ENCODE measurements around the gene NEURL3. TPM values are rescaled to one million over a fixed set of nuclear protein-coding genes. Genes with fewer than 3 reads are reported as not detected.

NEURL3 gene
- not detected for total RNA-seq

GRCh38 chr2:96505231-96505889, at the start of gene NEURL3:
Gene NEURL3, minus strand, starts transcription at chr2:96505357. Its CDS starts 71 bp downstream, at chr2:96505286.

DNA sequence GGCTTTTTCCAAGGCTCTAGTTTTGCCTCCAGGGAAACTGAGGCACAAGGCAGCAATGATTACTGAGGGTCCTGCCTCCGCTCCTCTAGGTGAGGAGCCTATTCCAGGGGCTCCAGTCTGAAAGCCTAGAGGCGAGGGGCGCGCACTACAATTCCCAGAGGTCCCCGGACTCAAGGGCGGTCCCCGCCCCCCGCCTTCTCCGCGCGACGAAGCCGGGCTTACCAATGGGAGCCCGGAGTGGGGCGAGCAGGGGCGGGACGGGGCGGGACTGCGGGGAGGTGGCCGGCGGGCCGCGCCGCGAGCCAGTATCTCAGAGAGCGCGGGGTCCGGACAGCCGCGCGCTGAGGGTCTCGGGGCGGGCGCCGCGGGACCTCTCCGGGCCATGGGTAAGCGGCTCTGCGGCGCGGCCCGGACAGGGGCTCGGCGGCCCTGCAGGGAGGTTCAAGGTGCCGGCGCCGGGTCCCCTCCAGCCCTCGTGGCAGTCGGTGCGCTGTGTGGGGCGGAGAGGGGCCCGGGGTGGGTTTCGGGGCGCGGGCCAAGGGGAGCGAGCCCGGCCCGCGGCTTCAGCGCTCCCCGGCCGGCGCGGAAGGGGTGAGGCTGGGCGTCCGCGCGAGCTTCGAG, 31.4 kb upstream of the NEURL3 start, which contains the start of gene ARID5A:
TSS of gene ARID5A (plus strand) at position 308 of the 621 bp plus-strand sequence. CDS start at position 383, 75 bp downstream.

Other genes starting within 250 kb of the NEURL3 start
- gene TMEM127, start 239.4 kb downstream of the NEURL3 start, total RNA-seq, result 10 to 100 TPM; 34.0 to 34.4 TPM
- gene CIAO1, start 239.1 kb downstream of the NEURL3 start, total RNA-seq, result 10 to 100 TPM; 58.7 to 61.4 TPM
- gene SNRNP200, start 199.8 kb downstream of the NEURL3 start, total RNA-seq, result 100 to 1,000 TPM; 144 to 155 TPM
- 10 to 100 TPM; 27.9 to 28.9 TPM for gene ITPRIPL1, start 180.0 kb downstream of the NEURL3 start, total RNA-seq
- 10 to 100 TPM; 50.3 to 55.3 TPM for gene NCAPH, start 169.6 kb downstream of the NEURL3 start, total RNA-seq
- 10 to 100 TPM; 74.4 to 74.6 TPM for gene ARID5A, start 31.4 kb upstream of the NEURL3 start, total RNA-seq
- 10 to 100 TPM; 45.7 to 48.9 TPM for gene KANSL3, start 133.0 kb upstream of the NEURL3 start, total RNA-seq
- not detected for gene FER1L5, start 137.4 kb upstream of the NEURL3 start, total RNA-seq
- gene LMAN2L, start 234.7 kb upstream of the NEURL3 start, total RNA-seq, result 1 to 10 TPM; 7.0 to 7.5 TPM